Measurements from ENCODE around the gene OR7A10. TPM values are rescaled to one million over a fixed set of nuclear protein-coding genes. Genes with fewer than 3 reads are reported as not detected.
"Not testable (repeated sequence)": the region's sequence is repeated elsewhere in the genome, so short reads cannot be mapped to it uniquely, and the experiment has no call there.

The OR7A10 gene
- total RNA-seq, 1 donor from 2014 or later = not detected

- peaks cover 2% of the 10 kb centered on the region for H3K27me3 Mint-ChIP-seq (ENCODE audit: low read depth)
- no peak overlapping the region for H3K27ac Mint-ChIP-seq (ENCODE audit: unreplicated experiment)
- no peak for TF ChIP-seq CTCF (IDR thresholded peaks at IDR 0.05)
- no peak for DNase-seq (ENCODE audit: low spot score)
- H3K9me3 Mint-ChIP-seq (ENCODE audit: low read depth) = peaks cover 9% of the 10 kb centered on the region
- H3K4me3 Mint-ChIP-seq (ENCODE audit: unreplicated experiment) = no peak overlapping the region
- H3K4me1 Mint-ChIP-seq (ENCODE audit: low read depth) = no peaks in the 10 kb centered on the region
- H3K36me3 Mint-ChIP-seq (ENCODE audit: low read depth) = no peaks in the 10 kb centered on the region
Measured at GRCh38 chr19:14796021-14796420, 52.7 kb downstream of the OR7A10 start.

GRCh38 chr19:14795078-14795721, 53.5 kb downstream of the OR7A10 start:
- H3K9me3 Mint-ChIP-seq (ENCODE audit: low read depth) = peaks cover 9% of the 10 kb centered on the region

GRCh38 chr19:14792250-14792649, 56.5 kb downstream of the OR7A10 start:
- not testable (repeated sequence) for H3K9me3 Mint-ChIP-seq (ENCODE audit: low read depth); H3K4me3 Mint-ChIP-seq (ENCODE audit: unreplicated experiment); H3K36me3 Mint-ChIP-seq (ENCODE audit: low read depth); H3K27ac Mint-ChIP-seq (ENCODE audit: unreplicated experiment); H3K27me3 Mint-ChIP-seq (ENCODE audit: low read depth); DNase-seq (ENCODE audit: low spot score); H3K4me1 Mint-ChIP-seq (ENCODE audit: low read depth)

More at GRCh38 chr19:14795078-14795721, 53.5 kb downstream of the OR7A10 start:
- Mint-ChIP-seq H3K27me3 (ENCODE audit: low read depth) (peaks cover 2% of the 10 kb centered on the region), H3K27ac (ENCODE audit: unreplicated experiment) (no peak overlapping the region), H3K4me3 (ENCODE audit: unreplicated experiment) (no peak overlapping the region), H3K36me3 (ENCODE audit: low read depth) (no peaks in the 10 kb centered on the region), H3K4me1 (ENCODE audit: low read depth) (no peaks in the 10 kb centered on the region)
- TF ChIP-seq CTCF (IDR thresholded peaks at IDR 0.05) = no peak
- no peak for DNase-seq (ENCODE audit: low spot score)

Other genes starting within 250 kb of the OR7A10 start
- gene ADGRE3, start 174.1 kb downstream of the OR7A10 start, total RNA-seq = not detected in 3 replicates
- gene ZNF333, start 158.9 kb downstream of the OR7A10 start, total RNA-seq = 13.0 to 19.1 TPM (median 14.7 TPM) in 3 replicates
- gene ADGRE2, start 70.4 kb downstream of the OR7A10 start, total RNA-seq = 0.87 to 1.6 TPM in 2 of 3 replicates, not detected in the other
- not detected in 3 replicates for gene OR7A5, start 13.7 kb downstream of the OR7A10 start, total RNA-seq
- not detected in 3 replicates for gene OR7C1, start 13.7 kb downstream of the OR7A10 start, total RNA-seq
- not detected in 3 replicates for gene OR7A17, start 37.2 kb upstream of the OR7A10 start, total RNA-seq
- not detected in 3 replicates for gene OR7C2, start 92.6 kb upstream of the OR7A10 start, total RNA-seq
- gene SLC1A6, start 130.9 kb upstream of the OR7A10 start, total RNA-seq = not detected in 3 replicates
- not detected in 3 replicates for gene CASP14, start 200.6 kb upstream of the OR7A10 start, total RNA-seq
- not detected in 3 replicates for gene OR1I1, start 233.3 kb upstream of the OR7A10 start, total RNA-seq

All from chondrocyte (in vitro differentiated cells).